Measurements from ENCODE around the gene AMOTL2. TPM values are rescaled to one million over a fixed set of nuclear protein-coding genes. Genes with fewer than 3 reads are reported as not detected.

The AMOTL2 gene
- total and polyA plus RNA-seq, 2 donors (not counting 1 experiment from before 2014, with no cell fraction given), result not detected

DNA sequence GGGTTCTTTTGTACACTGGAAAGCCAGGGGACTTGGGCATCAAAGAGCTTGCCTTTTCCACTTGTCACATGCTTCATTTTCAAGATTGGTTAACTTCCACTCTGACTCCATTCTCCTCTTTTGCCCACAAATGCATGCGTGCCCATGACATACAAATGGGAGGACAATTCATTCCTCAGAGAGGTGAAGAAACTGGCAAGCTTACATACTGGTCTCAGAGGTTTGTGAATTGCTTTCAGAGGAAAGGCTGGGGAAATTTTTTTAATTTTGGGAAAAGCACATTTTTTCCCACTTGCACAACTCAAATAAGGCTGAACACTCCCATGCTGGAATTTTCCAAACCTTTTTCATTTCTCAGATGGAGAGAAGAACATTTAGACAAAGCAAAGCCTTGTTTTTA, 20.9 kb upstream of the AMOTL2 start:
- WGBS (ENCODE audit: insufficient coverage), result no CpG with 5 or more reads among the region's 1 CpG
- no peak overlapping the region for H3K4me3 Mint-ChIP-seq
- H3K9me3 Mint-ChIP-seq (ENCODE audit: insufficient read depth), result no peaks in the 10 kb centered on the region
- intact Hi-C loops (cut with micrococcal nuclease), result no loop called here
- POLR2A ChIA-PET, result no interaction called here
- no peak overlapping the region for H3K9ac ChIP-seq (ENCODE audit: low read length)
- no peak overlapping the region for H3K4me2 ChIP-seq (replicated peaks; ENCODE audit: low read depth, low read length, poor library complexity, severe bottlenecking)
- no peaks in the 10 kb centered on the region for H3K4me1 Mint-ChIP-seq
- no peak overlapping the region for H3K4me3 ChIP-seq (ENCODE audit: control extremely low read depth in 1 of 5, extremely low read depth in 1 of 5, insufficient read depth in 1 of 5, low read depth in 2 of 5, low read length in 4 of 5)
- peaks cover 44% of the 10 kb centered on the region for H3K27me3 Mint-ChIP-seq
- CTCF ChIA-PET, result no interaction called here
- TF ChIP-seq, protein P1, sequence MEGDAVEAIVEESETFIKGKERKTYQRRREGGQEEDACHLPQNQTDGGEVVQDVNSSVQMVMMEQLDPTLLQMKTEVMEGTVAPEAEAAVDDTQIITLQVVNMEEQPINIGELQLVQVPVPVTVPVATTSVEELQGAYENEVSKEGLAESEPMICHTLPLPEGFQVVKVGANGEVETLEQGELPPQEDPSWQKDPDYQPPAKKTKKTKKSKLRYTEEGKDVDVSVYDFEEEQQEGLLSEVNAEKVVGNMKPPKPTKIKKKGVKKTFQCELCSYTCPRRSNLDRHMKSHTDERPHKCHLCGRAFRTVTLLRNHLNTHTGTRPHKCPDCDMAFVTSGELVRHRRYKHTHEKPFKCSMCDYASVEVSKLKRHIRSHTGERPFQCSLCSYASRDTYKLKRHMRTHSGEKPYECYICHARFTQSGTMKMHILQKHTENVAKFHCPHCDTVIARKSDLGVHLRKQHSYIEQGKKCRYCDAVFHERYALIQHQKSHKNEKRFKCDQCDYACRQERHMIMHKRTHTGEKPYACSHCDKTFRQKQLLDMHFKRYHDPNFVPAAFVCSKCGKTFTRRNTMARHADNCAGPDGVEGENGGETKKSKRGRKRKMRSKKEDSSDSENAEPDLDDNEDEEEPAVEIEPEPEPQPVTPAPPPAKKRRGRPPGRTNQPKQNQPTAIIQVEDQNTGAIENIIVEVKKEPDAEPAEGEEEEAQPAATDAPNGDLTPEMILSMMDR (IDR thresholded peaks at IDR 0.05), result no peak
- no peak for TF ChIP-seq EZH2 (IDR thresholded peaks at IDR 0.05; ENCODE audit: borderline replicate concordance, insufficient read depth, low read depth, low read length, poor library complexity, severe bottlenecking)
- no peaks in the 10 kb centered on the region for H3K36me3 ChIP-seq (replicated peaks in 1 of 2; ENCODE audit: control extremely low read depth in 1 of 2, control insufficient read depth in 1 of 2, extremely low read depth in 1 of 2, insufficient read depth in 2 of 2, low read length in 1 of 2)
- H3K79me2 ChIP-seq (ENCODE audit: control insufficient read depth, insufficient read depth, low read length), result no peaks in the 10 kb centered on the region
- no peak overlapping the region for H2AFZ ChIP-seq (ENCODE audit: insufficient read depth, low read depth, low read length, poor library complexity, severe bottlenecking)
- H3K27ac Mint-ChIP-seq, result no peak overlapping the region
- ATAC-seq (ENCODE audit: low read depth) (no peak), DNase-seq (no peak)
- H3K9me3 ChIP-seq (ENCODE audit: control extremely low read depth in 1 of 3, control insufficient read depth in 2 of 3, insufficient read depth in 1 of 3, low read length in 2 of 3), result no peaks in the 10 kb centered on the region
- no peaks in the 10 kb centered on the region for H3K4me1 ChIP-seq (ENCODE audit: control insufficient read depth in 2 of 2, insufficient read depth in 2 of 2, low read length in 2 of 2)
- no peak overlapping the region for H3K27ac ChIP-seq (ENCODE audit: low read length in 2 of 2)
- no peaks in the 10 kb centered on the region for H4K20me1 ChIP-seq (ENCODE audit: control insufficient read depth, insufficient read depth, low read length, poor library complexity, severe bottlenecking)
- peaks cover 0 to 9% (median 0%) of the 10 kb centered on the region in 4 experiments for H3K27me3 ChIP-seq (replicated peaks in 1 of 4; ENCODE audit: control extremely low read depth in 1 of 4, control insufficient read depth in 3 of 4, insufficient read depth in 4 of 4, low read length in 3 of 4)

DNA sequence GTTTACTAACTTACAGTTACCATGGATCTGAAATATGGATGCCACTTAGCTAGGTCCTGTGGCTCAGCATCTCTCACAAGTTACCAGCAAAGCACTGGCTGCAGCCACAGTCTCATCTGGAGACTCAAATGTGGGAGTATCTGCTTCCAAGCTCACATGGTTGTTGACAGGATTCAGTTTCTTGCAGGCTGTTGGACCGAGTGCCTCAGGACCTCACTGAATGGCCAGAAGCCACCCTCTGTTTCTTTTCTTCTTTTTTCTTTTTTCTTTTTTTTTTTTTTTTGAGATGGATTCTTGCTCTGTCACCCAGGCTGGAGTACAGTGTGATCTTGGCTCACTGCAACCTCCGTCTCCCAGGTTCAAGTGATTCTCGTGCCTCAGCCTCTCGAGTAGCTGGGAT, 20.1 kb upstream of the AMOTL2 start:
- H3K9me3 Mint-ChIP-seq (ENCODE audit: insufficient read depth), result no peaks in the 10 kb centered on the region
- Histone ChIP-seq H3K79me2 (ENCODE audit: control insufficient read depth, insufficient read depth, low read length) (no peaks in the 10 kb centered on the region), H3K4me2 (replicated peaks; ENCODE audit: low read depth, low read length, poor library complexity, severe bottlenecking) (no peak overlapping the region), H3K9me3 (ENCODE audit: control extremely low read depth in 1 of 3, control insufficient read depth in 2 of 3, insufficient read depth in 1 of 3, low read length in 2 of 3) (peaks cover 0 to 3% (median 0%) of the 10 kb centered on the region in 3 donors), H3K27ac (ENCODE audit: low read length in 2 of 2) (no peak overlapping the region), H4K20me1 (ENCODE audit: control insufficient read depth, insufficient read depth, low read length, poor library complexity, severe bottlenecking) (no peaks in the 10 kb centered on the region), H3K4me1 (ENCODE audit: control insufficient read depth in 2 of 2, insufficient read depth in 2 of 2, low read length in 2 of 2) (no peaks in the 10 kb centered on the region), H3K4me3 (ENCODE audit: control extremely low read depth in 1 of 5, extremely low read depth in 1 of 5, insufficient read depth in 1 of 5, low read depth in 2 of 5, low read length in 4 of 5) (no peak overlapping the region), H3K27me3 (replicated peaks in 1 of 4; ENCODE audit: control extremely low read depth in 1 of 4, control insufficient read depth in 3 of 4, insufficient read depth in 4 of 4, low read length in 3 of 4) (peaks cover 0 to 9% (median 0%) of the 10 kb centered on the region in 4 experiments), H3K36me3 (replicated peaks in 1 of 2; ENCODE audit: control extremely low read depth in 1 of 2, control insufficient read depth in 1 of 2, extremely low read depth in 1 of 2, insufficient read depth in 2 of 2, low read length in 1 of 2) (no peaks in the 10 kb centered on the region), H3K9ac (ENCODE audit: low read length) (no peak overlapping the region), H2AFZ (ENCODE audit: insufficient read depth, low read depth, low read length, poor library complexity, severe bottlenecking) (no peak overlapping the region)
- intact Hi-C loops (cut with micrococcal nuclease), result no loop called here
- H3K4me1 Mint-ChIP-seq, result no peaks in the 10 kb centered on the region
- ChIA-PET CTCF (no interaction called here), POLR2A (no interaction called here)
- H3K27ac Mint-ChIP-seq, result no peak overlapping the region
- ATAC-seq (ENCODE audit: low read depth) (no peak), DNase-seq (no peak)
- TF ChIP-seq, protein P1 (IDR thresholded peaks at IDR 0.05), result no peak
- no peak for TF ChIP-seq EZH2 (IDR thresholded peaks at IDR 0.05; ENCODE audit: borderline replicate concordance, insufficient read depth, low read depth, low read length, poor library complexity, severe bottlenecking)
- H3K4me3 Mint-ChIP-seq, result no peak overlapping the region
- H3K27me3 Mint-ChIP-seq, result peaks cover 46% of the 10 kb centered on the region
- WGBS (ENCODE audit: insufficient coverage), result no CpG with 5 or more reads among the region's 4 CpGs
